HepG2 (cell line): ENCODE measurements around the gene THADA. TPM values are rescaled to one million over a fixed set of nuclear protein-coding genes. Genes with fewer than 3 reads are reported as not detected.

Experiments
- AHDC1 ChIP-seq: sonication (generic); formaldehyde crosslinking; IDR thresholded peaks from 2 replicates; pipeline ENCODE4 v1.5.1; 2020; ENCODE audit warnings: mild to moderate bottlenecking, missing genetic modification reagents, borderline replicate concordance
- BRF2 ChIP-seq: sonication (generic); formaldehyde crosslinking; IDR thresholded peaks from 2 replicates; pipeline ENCODE4 v1.8.1; 2022; ENCODE audit warnings: mild to moderate bottlenecking, missing genetic modification reagents
- FOXO4 ChIP-seq: sonication (generic); formaldehyde crosslinking; conservative IDR thresholded peaks from 2 replicates; pipeline ENCODE4 v1.8.1; 2023; ENCODE audit warnings: missing genetic modification reagents
- GABPB1 ChIP-seq: IDR thresholded peaks from 2 replicates; pipeline ENCODE4 v1.6.1; 2016; ENCODE audit warnings: mild to moderate bottlenecking, missing genetic modification reagents, moderate library complexity, missing compliant biosample characterization
- IRX3 ChIP-seq: sonication (generic); formaldehyde crosslinking; IDR thresholded peaks from 2 replicates; pipeline ENCODE4 v1.8.1; 2023; ENCODE audit warnings: mild to moderate bottlenecking, low read depth, missing genetic modification reagents, borderline replicate concordance
- KDM5B ChIP-seq: sonication (generic); formaldehyde crosslinking; IDR thresholded peaks from 2 replicates; pipeline ENCODE4 v1.4.0; 2020; ENCODE audit warnings: missing genetic modification reagents, mild to moderate bottlenecking, borderline replicate concordance
- KLF16 ChIP-seq, 2 experiments: sonication (generic) in 1 of 2; formaldehyde crosslinking in 1 of 2; IDR thresholded peaks; 2 replicates each; pipeline versions ENCODE4 v1.6.1 to v1.8.0; 2016 to 2023; ENCODE audit warnings: missing genetic modification reagents in 2 of 2, missing compliant biosample characterization in 1 of 2
- MAFF ChIP-seq: IDR thresholded peaks from 2 replicates; pipeline ENCODE4 v1.6.1; 2011; ENCODE audit warnings: low read depth, low read length, improper control_type of control experiment
- MTA1 ChIP-seq: sonication (generic); formaldehyde crosslinking; IDR thresholded peaks from 2 replicates; pipeline ENCODE4 v1.4.0; 2020; ENCODE audit warnings: missing genetic modification reagents, mild to moderate bottlenecking, borderline replicate concordance
- MYPOP ChIP-seq: sonication (generic); formaldehyde crosslinking; IDR thresholded peaks from 2 replicates; pipeline ENCODE4 v1.8.1; 2023; ENCODE audit warnings: mild to moderate bottlenecking, moderate library complexity, missing genetic modification reagents
- POLR2AphosphoS5 ChIP-seq: IDR thresholded peaks from 2 replicates; pipeline ENCODE4 v1.6.1; 2012; ENCODE audit warnings: low read depth, low read length
- STAT5B ChIP-seq: sonication (generic); formaldehyde crosslinking; IDR thresholded peaks from 2 replicates; pipeline ENCODE4 v1.4.0; 2020; ENCODE audit warnings: missing genetic modification reagents
- ZNF12 ChIP-seq: sonication (generic); formaldehyde crosslinking; IDR thresholded peaks from 2 replicates; pipeline ENCODE4 v1.5.0; 2020; ENCODE audit warnings: missing genetic modification reagents
- ZNF143 ChIP-seq: sonication (generic); formaldehyde crosslinking; IDR thresholded peaks from 2 replicates; pipeline ENCODE4 v1.4.0; 2020; ENCODE audit warnings: missing genetic modification reagents
- ZNF224 ChIP-seq: sonication (generic); formaldehyde crosslinking; IDR thresholded peaks from 2 replicates; pipeline ENCODE4 v1.5.0; 2020; ENCODE audit warnings: mild to moderate bottlenecking, missing genetic modification reagents
- ZNF570 ChIP-seq: sonication (generic); formaldehyde crosslinking; IDR thresholded peaks from 2 replicates; pipeline ENCODE4 v1.4.0; 2020; ENCODE audit warnings: mild to moderate bottlenecking, missing genetic modification reagents, borderline replicate concordance
- ZNF670 ChIP-seq: sonication (generic); formaldehyde crosslinking; IDR thresholded peaks from 2 replicates; pipeline ENCODE4 v1.8.0; 2022; ENCODE audit warnings: mild to moderate bottlenecking, missing genetic modification reagents, borderline replicate concordance
- ZNF772 ChIP-seq: sonication (generic); formaldehyde crosslinking; IDR thresholded peaks from 2 replicates; pipeline ENCODE4 v1.5.0; 2020; ENCODE audit warnings: mild to moderate bottlenecking, missing genetic modification reagents
- ZNF891 ChIP-seq: sonication (generic); formaldehyde crosslinking; IDR thresholded peaks from 2 replicates; pipeline ENCODE4 v1.5.0; 2020; ENCODE audit warnings: mild to moderate bottlenecking, missing genetic modification reagents
- polyA plus RNA-seq, 8 experiments: library from polyadenylated mRNA; depleted of rRNA in 3 of 8; stranded (reverse) in 7 of 8; unstranded in 1 of 8; fragments of >200 nt; fragmentation: Illumina TruSeq in 4 of 8; extraction: Trizol in 4 of 8; gene quantifications; 2 replicates each; pipeline versions ENCODE4 v1.2.1 to v1.2.3, GENCODE V29; 2011 to 2016; ENCODE audit warnings: low read depth in 4 of 8, missing spikeins in 1 of 8, mixed read lengths in 1 of 8; ENCODE audit not compliant: insufficient read depth in 1 of 8
- total RNA-seq, 5 experiments: library from RNA; depleted of rRNA; stranded (reverse); fragments of >200 nt; fragmentation: Illumina TruSeq; extraction: Trizol; gene quantifications; 2 replicates each; pipeline ENCODE4 v1.2.3, GENCODE V29; 2016; ENCODE audit warnings: low read depth in 1 of 5

The THADA gene
- total and polyA plus RNA-seq, 2 of the 13 experiments (the other 11 are each of a cell fraction or from before 2014, with no cell fraction given) = 12.7 to 21.7 TPM

GRCh38 chr2:43210467-43211303, 385.2 kb downstream of the THADA start (continued):
- TF ChIP-seq MYPOP (CRISPR knock-in tag) = peak; percentile 91; the same call in 1 of the 2 replicates
- TF ChIP-seq ZNF570 (CRISPR knock-in tag) = 0 out of 2 replicates have a peak, but pooled peaks have one; percentile 24
- peak; percentile 98 for TF ChIP-seq FOXO4
- peak; percentile 55; the same call in 1 of the 2 replicates for TF ChIP-seq ZNF670 (CRISPR knock-in tag)
- peak; percentile 70 to 74; a peak in 2 of 4 replicates for TF ChIP-seq KLF16 (CRISPR knock-in tag; IDR thresholded peaks at IDR 0.05)
- peak; percentile 73 for TF ChIP-seq GABPB1 (CRISPR knock-in tag)
- TF ChIP-seq IRX3 = 0 out of 2 replicates have a peak, but pooled peaks have one; percentile 11
- TF ChIP-seq ZNF143 = peak; percentile 63; the same call in 1 of the 2 replicates
- no peak for TF ChIP-seq STAT5B (CRISPR knock-in tag)
- TF ChIP-seq MAFF = no peak
- TF ChIP-seq KDM5B (CRISPR knock-in tag) = peak; percentile 99
- no peak for TF ChIP-seq ZNF224 (CRISPR knock-in tag)
- peak; percentile 99 for TF ChIP-seq MTA1 (CRISPR knock-in tag)
- TF ChIP-seq ZNF772 = peak; percentile 98
- TF ChIP-seq AHDC1 (CRISPR knock-in tag) = peak; percentile 57; the same call in 1 of the 2 replicates
- TF ChIP-seq POLR2AphosphoS5 = no peak
- no peak for TF ChIP-seq BRF2 (CRISPR knock-in tag)
- peak; percentile 64; the same call in 1 of the 2 replicates for TF ChIP-seq ZNF12
- peak; percentile 35; the same call in 1 of the 2 replicates for TF ChIP-seq ZNF891 (CRISPR knock-in tag)
